GM10847 (cell line): ENCODE results near the gene FOXD2.

Experiments used
- POLR2A ChIP-seq: IDR thresholded peaks from 2 replicates; pipeline ENCODE4 v1.6.1; 2011; ENCODE audit not compliant: insufficient read length; ENCODE audit errors: extremely low read depth

FOXD2 gene

GRCh38 chr1:47442842-47443529 is 5.1 kb downstream of the FOXD2 start:
- TF ChIP-seq POLR2A: no peak

DNA sequence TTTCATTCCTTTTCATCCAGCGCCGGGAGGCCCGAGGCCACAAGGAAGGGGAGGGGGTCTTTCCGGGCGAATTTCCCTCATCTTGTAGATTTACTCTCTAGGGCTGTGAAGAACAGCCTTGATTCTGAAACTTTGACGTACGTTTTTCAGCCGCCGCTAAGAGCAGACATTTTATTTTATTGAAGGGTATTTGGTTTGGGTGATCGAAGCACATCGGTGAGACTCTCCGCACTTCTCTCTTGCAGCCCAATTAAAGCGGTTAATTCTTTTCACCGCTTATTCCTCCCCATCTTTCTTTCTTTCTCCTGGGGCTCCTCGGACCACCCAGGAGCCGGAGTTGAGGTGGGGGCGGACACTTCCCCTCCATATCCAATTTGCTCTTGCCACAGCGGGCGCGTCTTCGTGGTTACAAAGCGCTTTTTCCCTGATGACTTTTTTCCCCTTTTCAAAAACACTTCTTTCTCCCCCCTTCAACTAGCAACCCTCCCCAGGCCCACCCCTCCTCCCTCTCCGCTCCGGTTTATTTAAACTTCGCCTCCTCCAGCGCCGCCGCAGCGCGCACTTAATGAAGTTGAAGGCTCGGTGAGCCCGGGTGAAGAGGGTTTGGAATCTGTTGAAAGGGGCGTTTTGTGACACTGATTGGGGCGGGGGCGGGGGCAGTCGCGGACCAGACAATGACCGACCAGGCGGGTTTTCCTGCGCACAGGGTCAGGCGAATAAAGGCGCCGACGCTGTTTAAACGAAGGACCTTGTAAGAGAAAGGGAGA is 5.9 kb downstream of the FOXD2 start:
- no peak for TF ChIP-seq POLR2A

GRCh38 chr1:47444297-47444561 is 6.4 kb downstream of the FOXD2 start:
- TF ChIP-seq POLR2A: no peak

DNA sequence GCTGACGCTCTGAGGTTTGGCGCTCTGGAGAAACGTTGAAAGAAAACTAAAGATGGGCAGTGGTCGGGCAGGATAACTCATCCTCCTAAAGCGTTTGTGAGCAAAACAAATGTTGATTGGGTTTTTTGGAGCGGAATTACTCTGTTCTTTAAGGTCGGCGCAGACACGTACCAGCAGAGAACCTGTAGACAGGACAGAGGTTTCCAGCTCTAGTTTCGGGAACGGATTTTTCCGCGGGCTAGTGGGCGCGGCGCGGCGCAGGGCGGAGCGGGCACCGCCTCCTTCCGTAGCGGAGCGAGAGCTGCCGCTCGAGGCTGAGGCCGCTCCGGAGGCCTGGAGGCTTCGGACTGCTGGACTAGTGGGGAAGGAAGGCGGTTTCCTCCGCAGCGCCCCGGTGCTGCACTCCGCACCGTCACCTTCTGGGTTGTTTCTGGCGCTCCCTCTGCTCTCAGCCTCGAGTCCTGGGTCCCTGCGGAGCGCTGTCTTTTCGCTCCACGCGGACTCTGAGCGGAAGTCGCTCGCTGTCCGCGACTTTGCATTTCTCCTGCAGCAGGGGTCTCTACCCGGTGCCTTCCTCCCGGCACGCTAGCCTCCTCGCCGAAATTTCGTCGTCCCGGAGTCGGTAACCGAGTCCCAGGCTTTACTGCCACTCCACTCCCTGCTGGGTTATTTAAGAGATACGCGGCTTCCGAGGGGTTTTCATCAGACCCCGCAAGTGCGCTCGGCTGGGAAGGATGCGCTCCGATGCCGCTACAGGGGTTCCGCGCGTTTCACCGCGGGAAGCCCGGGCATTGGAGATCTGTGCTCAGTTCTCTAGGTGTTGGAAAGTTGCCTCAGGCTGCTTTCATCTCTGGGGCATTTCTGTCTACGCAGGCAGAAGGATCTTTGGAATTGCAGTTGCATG is 7.0 kb downstream of the FOXD2 start:
- no peak for TF ChIP-seq POLR2A

DNA sequence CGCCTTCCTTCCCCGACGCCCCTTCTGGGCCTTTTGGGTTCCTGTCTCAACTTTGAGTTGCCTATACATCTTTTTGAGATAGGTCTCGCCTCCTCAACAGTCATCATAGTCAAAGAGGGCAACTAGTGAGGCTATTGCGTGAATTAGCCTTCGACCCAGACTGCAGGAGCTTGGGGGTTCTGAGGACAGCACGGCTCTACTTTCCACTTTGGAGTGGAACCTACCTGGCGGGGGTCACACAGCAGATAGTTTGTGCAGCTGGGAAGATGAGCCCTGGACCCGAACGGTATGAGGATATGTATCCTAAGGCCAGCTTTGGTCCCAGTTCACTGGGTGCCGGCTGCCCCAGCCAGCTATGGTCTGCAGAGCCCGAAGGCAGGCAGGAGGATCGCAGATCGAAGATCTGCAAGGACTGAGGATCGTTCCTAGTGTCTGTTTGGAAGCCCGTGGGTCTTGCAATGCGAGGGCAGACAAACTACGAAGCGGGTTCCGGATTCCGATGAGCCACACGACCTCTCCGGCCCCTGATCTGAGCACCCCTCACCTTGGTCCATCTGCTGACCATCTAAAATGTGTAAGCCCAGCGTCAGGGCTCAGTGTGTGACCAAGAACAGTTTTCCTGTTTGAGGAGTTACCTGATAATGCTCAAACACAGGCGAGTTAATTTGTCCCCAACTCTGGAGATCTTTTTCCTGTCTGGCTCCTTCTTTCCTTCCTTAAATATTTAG is 8.1 kb downstream of the FOXD2 start:
- TF ChIP-seq POLR2A: no peak

DNA sequence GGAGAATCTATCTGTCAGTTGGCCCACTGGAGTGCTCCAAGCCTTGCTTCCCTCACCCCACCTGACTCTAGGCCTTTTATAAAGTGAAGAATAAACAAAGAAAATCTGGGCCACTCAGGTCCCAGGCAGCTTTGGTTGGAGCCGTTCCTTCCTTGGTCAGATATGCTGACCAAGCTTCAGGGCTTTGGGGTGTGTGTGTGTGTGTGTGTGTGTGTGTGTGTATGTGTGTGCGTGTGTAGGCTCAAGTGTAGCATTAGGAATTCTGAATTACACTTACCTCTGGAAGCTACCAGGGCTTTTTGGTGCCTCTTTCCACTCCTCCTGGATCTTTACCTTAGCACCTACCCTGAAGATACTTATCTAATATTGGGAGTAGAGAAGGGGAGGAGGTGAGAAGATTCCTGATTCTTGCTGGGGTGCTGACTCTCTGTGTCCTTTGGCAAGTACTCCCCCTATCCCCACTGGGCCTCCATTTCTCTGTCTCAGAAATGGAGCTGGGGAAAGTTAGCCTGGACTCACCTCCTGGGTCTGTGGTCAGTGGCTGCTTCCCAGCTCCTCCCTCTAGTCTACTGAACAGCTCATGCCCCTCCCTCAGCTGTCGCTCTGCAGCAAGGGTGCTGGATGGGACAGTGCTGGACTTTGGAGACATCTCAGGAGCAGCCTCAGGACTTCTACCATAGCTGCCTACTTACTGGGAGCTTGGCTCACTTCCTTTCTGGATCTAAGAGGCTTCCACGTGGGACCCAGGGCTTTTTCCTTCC is 10.8 kb downstream of the FOXD2 start:
- TF ChIP-seq POLR2A: no peak

DNA sequence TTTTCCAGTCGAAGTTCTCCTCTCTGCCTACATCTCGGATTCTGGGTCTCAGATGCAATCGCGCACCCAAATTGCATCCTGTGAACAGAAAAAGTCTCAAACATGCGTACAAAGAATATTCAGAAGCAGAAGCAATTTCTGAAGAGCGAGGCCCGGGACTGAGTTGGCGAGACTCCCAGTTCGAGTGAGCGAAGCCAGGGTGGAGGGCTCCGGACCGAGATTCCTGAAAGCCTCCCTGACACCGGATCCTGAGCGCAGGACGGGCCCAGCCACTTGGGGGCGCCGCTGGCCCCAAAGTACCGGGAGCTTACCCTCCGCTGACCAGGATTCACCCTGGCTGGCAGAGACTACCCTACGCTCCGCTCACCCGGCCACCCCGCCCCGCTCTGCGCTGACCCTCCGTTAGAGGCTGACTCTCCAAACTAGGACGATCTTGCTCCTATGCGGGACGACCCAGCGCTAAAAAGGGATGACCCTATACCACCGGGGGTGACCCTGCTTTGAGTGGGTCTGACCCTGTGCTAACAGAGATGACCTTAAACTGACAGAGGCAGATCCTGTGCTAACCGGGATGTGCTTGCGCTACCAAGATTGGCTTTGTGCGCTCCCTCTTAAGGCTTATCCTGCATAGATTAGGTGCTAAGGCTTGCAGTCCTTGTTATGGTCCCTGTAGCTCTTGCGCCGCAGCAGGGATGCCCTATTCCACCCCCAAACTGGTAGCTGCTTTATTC is 12.1 kb downstream of the FOXD2 start:
- TF ChIP-seq POLR2A: no peak

DNA sequence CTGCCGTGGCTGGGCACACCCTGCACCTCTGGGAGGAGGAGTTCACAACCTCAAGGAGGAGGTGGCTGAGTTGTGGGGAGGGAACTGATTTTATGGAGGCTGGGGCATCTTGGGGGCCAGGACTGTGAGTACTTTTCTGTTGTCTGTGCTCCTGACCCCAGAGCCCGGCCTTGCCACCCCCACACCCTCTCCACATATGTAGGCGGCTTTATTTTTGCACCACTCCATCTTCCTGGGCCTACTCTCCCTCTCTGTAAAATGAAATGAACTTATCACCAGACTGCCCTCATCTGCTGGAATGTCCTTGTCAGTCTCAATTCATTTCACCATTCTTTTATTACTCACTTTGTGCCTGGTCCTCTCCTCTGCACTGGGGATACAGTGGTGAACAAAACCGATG is 12.8 kb downstream of the FOXD2 start:
- TF ChIP-seq POLR2A: no peak

DNA sequence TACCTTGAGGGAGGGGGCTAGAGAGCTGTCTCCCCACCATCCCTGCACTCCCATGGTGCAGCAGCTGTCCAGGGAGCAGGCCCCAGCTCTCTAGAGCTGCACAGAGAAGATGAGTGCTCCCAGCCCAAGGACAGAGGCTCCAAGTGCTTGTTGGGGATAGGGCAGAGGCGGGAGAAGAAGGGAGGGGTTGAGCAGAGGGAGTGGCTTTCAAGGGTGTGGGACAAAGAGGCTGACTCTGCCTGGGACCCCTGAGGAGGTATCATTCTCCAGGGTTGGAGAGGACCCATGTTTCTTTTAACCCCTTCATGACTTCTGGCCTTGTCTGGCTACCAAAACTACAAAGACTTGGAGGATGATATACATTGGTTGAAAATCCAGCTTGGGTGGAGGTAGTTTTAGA is 14.6 kb downstream of the FOXD2 start:
- TF ChIP-seq POLR2A: no peak

GRCh38 chr1:47456250-47456649 is 18.4 kb downstream of the FOXD2 start:
- TF ChIP-seq POLR2A: no peak

DNA sequence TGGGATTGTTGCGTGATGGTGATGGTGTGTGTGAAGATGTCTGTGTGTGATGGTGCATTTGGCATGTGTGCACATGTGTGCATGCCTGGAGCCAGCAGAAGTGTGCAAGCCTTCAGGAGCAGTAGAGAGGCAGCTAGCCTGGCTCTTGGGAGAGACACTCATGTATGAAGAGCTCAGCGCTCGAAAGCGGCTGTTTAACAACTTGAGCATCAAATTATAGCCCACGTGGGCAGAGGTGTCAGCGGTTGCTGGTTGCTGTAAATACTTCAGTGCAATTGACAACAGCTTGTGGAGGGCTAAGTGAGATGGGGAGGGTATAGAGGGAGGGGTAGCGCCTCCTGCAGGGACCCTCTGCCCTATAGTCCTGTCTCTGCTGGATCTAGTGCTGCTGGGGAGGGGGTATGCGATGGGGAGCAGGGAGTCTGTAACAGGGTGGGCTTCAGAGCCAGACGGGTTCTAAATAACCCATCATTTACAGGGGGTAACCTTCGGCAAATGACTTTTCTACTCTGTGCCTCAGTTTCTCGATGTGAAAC is 21.5 kb downstream of the FOXD2 start:
- TF ChIP-seq POLR2A: no peak

- no peak for TF ChIP-seq POLR2A
Measured at GRCh38 chr1:47460040-47460439, 22.2 kb downstream of the FOXD2 start.

GRCh38 chr1:47460456-47460855 is 22.6 kb downstream of the FOXD2 start:
- TF ChIP-seq POLR2A: no peak

DNA sequence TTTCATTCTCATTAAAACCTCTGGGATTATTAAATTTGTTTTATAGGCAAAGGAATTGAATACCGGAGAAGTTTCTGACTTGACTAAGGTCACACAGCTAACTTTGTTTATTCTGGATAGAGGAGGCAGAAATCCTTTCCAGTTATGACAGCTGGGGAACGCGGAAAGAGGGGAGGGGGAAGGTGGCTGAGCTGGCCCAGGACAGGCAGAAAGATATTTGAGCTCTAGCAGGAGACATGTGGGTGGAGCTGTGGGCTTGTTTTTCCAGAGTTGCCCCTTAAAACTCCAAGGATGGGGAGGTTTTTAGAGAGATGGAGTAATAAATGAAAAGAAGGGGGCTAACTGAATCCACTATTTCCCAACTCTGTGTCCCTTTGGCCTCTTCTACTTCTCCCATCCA is 27.8 kb downstream of the FOXD2 start:
- no peak for TF ChIP-seq POLR2A

- no peak for TF ChIP-seq POLR2A
Measured at GRCh38 chr1:47468709-47469389, 31.0 kb downstream of the FOXD2 start.
